H9 (cell line): Measurements from ENCODE around the gene PDCD6IP. TPM values are rescaled to one million over a fixed set of nuclear protein-coding genes. Genes with fewer than 3 reads are reported as not detected.

ENCODE experiments used
- DNase-seq: peaks from one replicate; pipeline ENCODE4 v3.0.0-alpha.2; 2017
- H2AFZ ChIP-seq: one replicate; pipeline ENCODE4 v1.6.1; 2013; ENCODE audit warnings: mild to moderate bottlenecking, low read length, control low read depth, moderate library complexity
- H2AK5ac ChIP-seq: 2 replicates; pipeline ENCODE4 v1.6.1; 2013; ENCODE audit warnings: low read length, control low read depth, mixed read lengths; ENCODE audit not compliant: insufficient read length
- H2BK120ac ChIP-seq: one replicate; pipeline ENCODE4 v1.6.1; 2013; ENCODE audit warnings: low read depth, mild to moderate bottlenecking, low read length, control low read depth, inconsistent platforms; ENCODE audit not compliant: poor library complexity, severe bottlenecking
- H2BK12ac ChIP-seq: 2 replicates; pipeline ENCODE4 v1.6.1; 2013; ENCODE audit warnings: low read length, control low read depth, mixed read lengths, low read depth; ENCODE audit not compliant: insufficient read length
- H2BK15ac ChIP-seq: 2 replicates; pipeline ENCODE4 v1.6.1; 2013; ENCODE audit warnings: low read depth, low read length, control low read depth
- H2BK20ac ChIP-seq: one replicate; pipeline ENCODE4 v1.6.1; 2013; ENCODE audit warnings: low read depth, mild to moderate bottlenecking, low read length, control low read depth, inconsistent platforms; ENCODE audit not compliant: poor library complexity, severe bottlenecking
- H2BK5ac ChIP-seq: 2 replicates; pipeline ENCODE4 v1.6.1; 2013; ENCODE audit warnings: low read length, control low read depth, mixed read lengths; ENCODE audit not compliant: insufficient read length
- H3K14ac ChIP-seq: 2 replicates; pipeline ENCODE4 v1.6.1; 2013; ENCODE audit warnings: low read length, control low read depth; ENCODE audit not compliant: insufficient read depth
- H3K18ac ChIP-seq: 2 replicates; pipeline ENCODE4 v1.6.1; 2013; ENCODE audit warnings: low read depth, mild to moderate bottlenecking, mixed read lengths, low read length, control low read depth; ENCODE audit not compliant: insufficient read length
- H3K23ac ChIP-seq: 2 replicates; pipeline ENCODE4 v1.6.1; 2013; ENCODE audit warnings: low read length, control low read depth, mixed read lengths, low read depth; ENCODE audit not compliant: insufficient read length
- H3K23me2 ChIP-seq: 2 replicates; pipeline ENCODE4 v1.6.1; 2013; ENCODE audit warnings: low read depth, mild to moderate bottlenecking, mixed read lengths, low read length, control low read depth; ENCODE audit not compliant: insufficient read length, poor library complexity, severe bottlenecking
- H3K27ac ChIP-seq: 2 replicates; pipeline ENCODE4 v1.5.1; 2013; ENCODE audit warnings: low read length, control low read depth, mixed read lengths, low read depth; ENCODE audit not compliant: insufficient read length
- H3K27me3 ChIP-seq: 2 replicates; pipeline ENCODE4 v1.6.1; 2013; ENCODE audit warnings: low read length, control low read depth, inconsistent platforms; ENCODE audit not compliant: insufficient read depth
- H3K4ac ChIP-seq: 2 replicates; pipeline ENCODE4 v1.6.1; 2013; ENCODE audit warnings: low read depth, mild to moderate bottlenecking, control low read depth, inconsistent platforms, low read length, moderate library complexity
- H3K4me1 ChIP-seq: 2 replicates; pipeline ENCODE4 v1.6.1; 2013; ENCODE audit warnings: low read length, control low read depth, inconsistent platforms; ENCODE audit not compliant: insufficient read depth
- H3K4me2 ChIP-seq: 2 replicates; pipeline ENCODE4 v1.6.1; 2013; ENCODE audit warnings: low read length, control low read depth, mixed read lengths; ENCODE audit not compliant: insufficient read length, insufficient read depth
- H3K56ac ChIP-seq: 2 replicates; pipeline ENCODE4 v1.6.1; 2013; ENCODE audit warnings: low read depth, mild to moderate bottlenecking, mixed read lengths, low read length, control low read depth; ENCODE audit not compliant: insufficient read length
- H3K79me1 ChIP-seq: 2 replicates; pipeline ENCODE4 v1.6.1; 2013; ENCODE audit warnings: low read depth, mild to moderate bottlenecking, moderate library complexity, low read length, control low read depth, inconsistent platforms; ENCODE audit not compliant: insufficient read depth, poor library complexity, severe bottlenecking
- H3K79me2 ChIP-seq: 2 replicates; pipeline ENCODE4 v1.6.1; 2013; ENCODE audit warnings: low read length, control low read depth, inconsistent platforms; ENCODE audit not compliant: insufficient read depth
- H3K9ac ChIP-seq: 2 replicates; pipeline ENCODE4 v1.6.1; 2013; ENCODE audit warnings: low read length, control low read depth, mixed read lengths; ENCODE audit not compliant: insufficient read length; ENCODE audit errors: extremely low read depth
- H3K9me3 ChIP-seq: one replicate; pipeline ENCODE4 v1.6.1; 2013; ENCODE audit warnings: low read depth, low read length, inconsistent platforms; ENCODE audit not compliant: control insufficient read depth
- H3T11ph ChIP-seq: one replicate; pipeline ENCODE4 v1.6.1; 2013; ENCODE audit warnings: mild to moderate bottlenecking, low read length, control low read depth, inconsistent platforms
- H4K20me1 ChIP-seq: one replicate; pipeline ENCODE4 v1.6.1; 2013; ENCODE audit not compliant: control insufficient read depth, insufficient read length, insufficient read depth
- H4K5ac ChIP-seq: 2 replicates; pipeline ENCODE4 v1.6.1; 2013; ENCODE audit warnings: low read depth, mild to moderate bottlenecking, mixed read lengths, low read length, control low read depth; ENCODE audit not compliant: insufficient read length
- H4K8ac ChIP-seq: replicated peaks from 2 replicates; pipeline ENCODE4 v1.6.1; 2013; ENCODE audit warnings: low read length, control low read depth, mixed read lengths, low read depth; ENCODE audit not compliant: insufficient read length
- H4K91ac ChIP-seq: 2 replicates; pipeline ENCODE4 v1.6.1; 2013; ENCODE audit warnings: low read depth, mild to moderate bottlenecking, moderate library complexity, mixed read lengths, low read length, control low read depth; ENCODE audit not compliant: insufficient read length
- H3K27ac Mint-ChIP-seq, 3 experiments: 2 replicates in 2 of 3; 3 replicates in 1 of 3; pipeline ENCODE4 v1.8.0; 2020 to 2021; ENCODE audit warnings: mixed read lengths in 3 of 3, mild to moderate bottlenecking in 1 of 3, moderate library complexity in 1 of 3
- H3K27me3 Mint-ChIP-seq: 2 replicates; pipeline ENCODE4 v1.8.0; 2021; ENCODE audit warnings: low read depth, mild to moderate bottlenecking, moderate library complexity, mixed read lengths
- H3K36me3 Mint-ChIP-seq, 3 experiments: 2 replicates in 2 of 3; 3 replicates in 1 of 3; pipeline ENCODE4 v1.8.0; 2020 to 2021; ENCODE audit warnings: low read depth in 3 of 3, mixed read lengths in 3 of 3; ENCODE audit not compliant: insufficient read depth in 1 of 3
- H3K4me1 Mint-ChIP-seq, 2 experiments: 2 replicates each; pipeline ENCODE4 v1.8.0; 2020; ENCODE audit warnings: mixed read lengths in 2 of 2
- H3K4me3 Mint-ChIP-seq, 2 experiments: 2 replicates in 1 of 2; 3 replicates in 1 of 2; pipeline ENCODE4 v1.8.0; 2020 to 2021; ENCODE audit warnings: mild to moderate bottlenecking in 2 of 2, mixed read lengths in 2 of 2, moderate library complexity in 1 of 2
- H3K9me3 Mint-ChIP-seq, 2 experiments: 2 replicates in 1 of 2; 3 replicates in 1 of 2; pipeline ENCODE4 v1.8.0; 2020; ENCODE audit warnings: mild to moderate bottlenecking in 2 of 2, mixed read lengths in 2 of 2, moderate library complexity in 1 of 2
- WGBS: extraction: QIAGEN DNeasy Blood & Tissue Kit; methylation state at CpG from one replicate; pipeline ENCODE4 v1.1.7; 2013; ENCODE audit warnings: missing lambda C conversion rate, low lambda C conversion rate, mixed read lengths; ENCODE audit not compliant: insufficient read length; ENCODE audit errors: extremely low coverage; 5-methylcytosine and 5-hydroxymethylcytosine counted together
- total RNA-seq: library from RNA; stranded (reverse); gene quantifications from 2 replicates; pipeline ENCODE4 v1.2.1, GENCODE V29; 2021
- TF ChIP-seq, protein P1 (sequence below): fragments of 200-600 bp; sonication (generic); conservative IDR thresholded peaks from 3 replicates; pipeline ENCODE4 v1.8.0; 2021; ENCODE audit warnings: antibody characterized with exemption, mild to moderate bottlenecking

Gene PDCD6IP
- total RNA-seq, 1 experiment from 2014 or later = 109 TPM

GRCh38 chr3:33900809-33901505 lies 102.5 kb downstream of the PDCD6IP start:
- H3K4me3 Mint-ChIP-seq = no peak overlapping the region
- no peaks in the 10 kb centered on the region for H3K36me3 Mint-ChIP-seq

More at GRCh38 chr3:33900809-33901505, 102.5 kb downstream of the PDCD6IP start:
- H4K8ac ChIP-seq = no peak overlapping the region
- no peak overlapping the region for H3K23ac ChIP-seq
- H3K9me3 ChIP-seq = no peaks in the 10 kb centered on the region
- H3K9me3 Mint-ChIP-seq = no peaks in the 10 kb centered on the region; a peak in 1 of 5 replicates
- no peak overlapping the region for H3K4me2 ChIP-seq
- no peak overlapping the region for H2BK12ac ChIP-seq
- WGBS = no CpG with 5 or more reads among the region's 11 CpGs
- no peak overlapping the region for H4K91ac ChIP-seq
- H3K18ac ChIP-seq = no peak overlapping the region
- no peaks in the 10 kb centered on the region for H3K27me3 ChIP-seq
- no peak overlapping the region for H2BK120ac ChIP-seq
- no peak overlapping the region for H3K4ac ChIP-seq
- TF ChIP-seq, protein P1, sequence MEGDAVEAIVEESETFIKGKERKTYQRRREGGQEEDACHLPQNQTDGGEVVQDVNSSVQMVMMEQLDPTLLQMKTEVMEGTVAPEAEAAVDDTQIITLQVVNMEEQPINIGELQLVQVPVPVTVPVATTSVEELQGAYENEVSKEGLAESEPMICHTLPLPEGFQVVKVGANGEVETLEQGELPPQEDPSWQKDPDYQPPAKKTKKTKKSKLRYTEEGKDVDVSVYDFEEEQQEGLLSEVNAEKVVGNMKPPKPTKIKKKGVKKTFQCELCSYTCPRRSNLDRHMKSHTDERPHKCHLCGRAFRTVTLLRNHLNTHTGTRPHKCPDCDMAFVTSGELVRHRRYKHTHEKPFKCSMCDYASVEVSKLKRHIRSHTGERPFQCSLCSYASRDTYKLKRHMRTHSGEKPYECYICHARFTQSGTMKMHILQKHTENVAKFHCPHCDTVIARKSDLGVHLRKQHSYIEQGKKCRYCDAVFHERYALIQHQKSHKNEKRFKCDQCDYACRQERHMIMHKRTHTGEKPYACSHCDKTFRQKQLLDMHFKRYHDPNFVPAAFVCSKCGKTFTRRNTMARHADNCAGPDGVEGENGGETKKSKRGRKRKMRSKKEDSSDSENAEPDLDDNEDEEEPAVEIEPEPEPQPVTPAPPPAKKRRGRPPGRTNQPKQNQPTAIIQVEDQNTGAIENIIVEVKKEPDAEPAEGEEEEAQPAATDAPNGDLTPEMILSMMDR = no peak
- no peak overlapping the region for H3K27ac ChIP-seq
- no peaks in the 10 kb centered on the region for H3K4me1 Mint-ChIP-seq
- no peak overlapping the region for H2AFZ ChIP-seq
- no peaks in the 10 kb centered on the region for H4K20me1 ChIP-seq
- no peak overlapping the region for H3K14ac ChIP-seq
- no peaks in the 10 kb centered on the region for H3K79me1 ChIP-seq
- no peaks in the 10 kb centered on the region for H3K79me2 ChIP-seq
- no peak overlapping the region; a peak in 1 of 7 replicates for H3K27ac Mint-ChIP-seq
- no peaks in the 10 kb centered on the region for H3K27me3 Mint-ChIP-seq
- no peak for DNase-seq
- no peak overlapping the region for H2AK5ac ChIP-seq
- H4K5ac ChIP-seq = no peak overlapping the region
- no peak overlapping the region for H3T11ph ChIP-seq
- no peaks in the 10 kb centered on the region for H3K4me1 ChIP-seq
- H2BK5ac ChIP-seq = no peak overlapping the region
- H2BK20ac ChIP-seq = no peak overlapping the region
- H3K56ac ChIP-seq = no peak overlapping the region
- H3K9ac ChIP-seq = no peak overlapping the region
- no peaks in the 10 kb centered on the region for H3K23me2 ChIP-seq
- H2BK15ac ChIP-seq = no peak overlapping the region
